Endothelial cell of hepatic sinusoid (primary cell): ENCODE results near the gene SIK2.

Source experiments
- in situ Hi-C: cut with HindIII; loops from 2 replicates; pipeline ENCODE4 v1.10.0; 2017; ENCODE audit warnings: low sequenced_read_pairs

Gene SIK2

DNA sequence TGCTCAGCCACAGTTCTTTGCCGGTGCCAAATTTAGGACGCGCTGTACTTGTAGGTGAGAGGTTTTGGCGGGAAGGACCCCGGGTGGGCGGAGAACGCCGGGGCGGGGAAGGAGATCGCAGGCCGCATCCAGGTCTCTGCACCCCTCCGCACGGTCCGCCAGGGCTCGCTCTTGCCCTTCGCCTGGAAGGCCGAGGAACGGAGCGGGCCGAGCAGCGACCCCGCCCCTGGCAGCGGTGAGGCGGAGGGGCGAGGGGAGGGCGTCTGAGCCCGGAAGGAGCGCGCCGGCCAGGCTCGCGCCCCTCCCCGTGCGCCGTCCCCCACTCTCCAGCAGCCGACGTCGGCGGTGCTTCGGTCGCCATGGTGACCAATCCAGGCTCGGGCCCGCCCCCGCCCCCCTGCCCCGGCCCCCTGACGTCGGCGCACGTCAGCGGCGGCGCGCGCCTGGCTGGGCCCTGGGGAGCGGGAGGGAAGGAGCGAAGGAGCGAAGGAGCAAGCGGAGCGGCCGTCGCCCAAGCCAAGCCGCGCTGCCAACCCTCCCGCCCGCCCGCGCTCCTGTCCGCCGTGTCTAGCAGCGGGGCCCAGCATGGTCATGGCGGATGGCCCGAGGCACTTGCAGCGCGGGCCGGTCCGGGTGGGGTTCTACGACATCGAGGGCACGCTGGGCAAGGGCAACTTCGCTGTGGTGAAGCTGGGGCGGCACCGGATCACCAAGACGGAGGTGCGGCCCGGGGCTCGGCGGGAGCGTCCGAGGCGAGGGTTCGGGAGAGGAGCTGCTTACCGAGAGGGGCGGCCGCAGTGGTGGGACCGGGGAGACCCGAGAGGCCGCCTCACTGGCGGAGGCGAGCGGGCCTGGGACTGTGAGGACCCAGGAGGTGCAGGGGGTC is at the start of gene SIK2:
SIK2 (plus strand) TSS at position 471 of the 886 bp plus-strand sequence; CDS start at position 586, 115 bp downstream.
- in situ Hi-C loops: no loop called here

DNA sequence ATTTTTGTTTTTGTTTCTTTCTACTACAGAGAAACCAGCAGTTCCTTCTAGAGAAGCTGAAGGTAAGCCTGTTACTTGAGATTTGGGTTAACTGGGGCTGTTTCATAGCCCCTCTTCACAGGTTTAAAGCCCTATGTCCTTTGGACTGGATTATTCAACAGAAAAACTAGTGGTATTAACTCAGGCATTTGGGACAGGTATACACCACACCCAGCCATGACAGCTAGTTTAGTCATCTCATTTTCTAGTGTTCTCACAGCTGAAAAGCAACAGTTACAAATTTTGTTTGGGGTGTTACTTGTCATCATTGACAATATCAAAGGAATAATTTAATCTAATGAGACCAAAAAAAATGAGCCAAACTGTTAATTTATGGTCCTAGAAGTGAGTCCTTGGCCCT is 47.7 kb upstream of the SIK2 start:
- in situ Hi-C loops: no loop called here

DNA sequence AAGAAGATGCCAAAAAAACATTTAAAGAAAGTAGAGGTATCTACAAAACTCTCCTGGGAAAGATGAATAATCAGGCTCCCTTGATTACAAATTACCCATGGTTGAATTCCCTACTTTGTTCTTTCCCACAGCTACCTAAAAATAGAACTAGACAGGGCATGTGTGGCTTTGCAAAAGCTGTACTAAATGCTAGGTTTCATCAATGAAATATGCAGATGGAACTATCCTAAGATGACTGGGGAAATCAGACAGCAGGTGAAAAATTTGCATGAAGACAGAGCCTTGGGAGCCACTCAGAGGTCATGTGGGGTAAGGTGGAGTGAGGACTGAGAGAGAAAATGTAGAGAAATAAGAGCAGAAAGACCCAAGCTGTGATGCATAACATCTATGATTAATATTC is 47.0 kb upstream of the SIK2 start:
- in situ Hi-C loops: no loop called here

DNA sequence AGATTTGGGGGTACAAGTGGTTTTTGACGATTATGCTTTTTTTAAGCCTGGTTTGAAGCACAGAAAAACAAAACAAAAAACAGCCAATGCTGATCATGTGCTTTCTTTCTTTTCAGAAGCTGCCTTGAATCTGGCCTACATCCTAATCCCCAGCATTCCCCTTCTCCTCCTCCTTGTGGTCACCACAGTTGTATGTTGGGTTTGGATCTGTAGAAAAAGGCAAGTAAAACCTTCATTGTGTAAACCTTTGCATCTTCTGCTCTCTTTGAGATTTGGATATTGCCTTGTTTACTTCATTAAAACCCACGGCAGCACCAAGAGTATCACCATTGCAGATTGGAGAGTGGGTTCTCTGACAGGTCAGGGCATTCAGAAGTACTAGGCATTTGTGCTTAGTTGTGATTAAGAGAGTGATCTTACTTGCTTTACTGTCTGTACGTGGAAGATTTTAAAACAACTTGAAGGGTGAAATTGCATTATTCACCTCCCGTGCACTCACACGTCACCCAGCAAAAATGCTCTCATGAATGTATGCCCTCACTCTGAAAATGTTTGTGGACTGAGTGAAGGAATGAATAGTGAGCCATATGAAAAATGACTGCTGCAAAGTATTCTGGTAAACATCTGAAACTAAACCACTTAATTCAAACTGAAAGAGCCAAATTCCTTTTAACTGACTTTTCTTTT is 44.7 kb upstream of the SIK2 start:
- in situ Hi-C loops: no loop called here

DNA sequence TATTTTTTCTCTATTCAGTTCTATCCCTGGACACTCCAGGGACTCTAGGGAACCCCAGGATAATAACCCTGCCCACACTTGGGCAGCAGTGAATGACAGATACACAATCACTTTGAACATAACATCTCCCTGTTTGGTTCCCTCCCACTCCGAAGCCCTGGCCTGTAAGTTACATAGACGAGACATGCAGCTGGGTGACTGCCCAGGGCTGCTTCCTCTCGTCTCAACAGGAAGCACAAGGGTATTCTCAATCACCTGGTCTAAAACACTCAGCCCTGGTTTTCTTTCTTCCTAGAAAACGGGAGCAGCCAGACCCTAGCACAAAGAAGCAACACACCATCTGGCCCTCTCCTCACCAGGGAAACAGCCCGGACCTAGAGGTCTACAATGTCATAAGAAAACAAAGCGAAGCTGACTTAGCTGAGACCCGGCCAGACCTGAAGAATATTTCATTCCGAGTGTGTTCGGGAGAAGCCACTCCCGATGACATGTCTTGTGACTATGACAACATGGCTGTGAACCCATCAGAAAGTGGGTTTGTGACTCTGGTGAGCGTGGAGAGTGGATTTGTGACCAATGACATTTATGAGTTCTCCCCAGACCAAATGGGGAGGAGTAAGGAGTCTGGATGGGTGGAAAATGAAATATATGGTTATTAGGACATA is 42.3 kb upstream of the SIK2 start:
- in situ Hi-C loops: loop anchor here (10.0 kb wide), 1 partner anchor 95 kb away; no protein-coding TSS in a partner anchor

DNA sequence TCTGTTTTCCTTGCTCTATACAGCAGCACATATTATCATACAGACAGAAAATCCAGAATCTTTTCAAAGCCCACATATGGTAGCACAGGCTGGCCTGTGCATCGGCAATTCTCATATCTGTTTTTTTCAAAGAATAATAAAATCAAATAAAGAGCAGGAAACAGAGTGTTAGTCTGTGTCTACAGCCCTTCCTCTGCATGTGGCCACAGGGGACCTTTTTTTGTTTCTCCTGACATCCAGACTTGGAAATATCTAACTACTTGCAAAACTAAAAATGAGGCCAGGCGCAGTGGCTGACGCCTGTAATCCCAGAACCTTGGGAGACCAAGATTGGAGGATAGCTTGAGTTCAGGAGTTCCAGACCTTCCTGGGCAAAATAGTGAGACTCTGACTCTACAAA is 41.4 kb upstream of the SIK2 start:
- in situ Hi-C loops: loop anchor here (10.0 kb wide), 1 partner anchor 96 kb away; no protein-coding TSS in a partner anchor

DNA sequence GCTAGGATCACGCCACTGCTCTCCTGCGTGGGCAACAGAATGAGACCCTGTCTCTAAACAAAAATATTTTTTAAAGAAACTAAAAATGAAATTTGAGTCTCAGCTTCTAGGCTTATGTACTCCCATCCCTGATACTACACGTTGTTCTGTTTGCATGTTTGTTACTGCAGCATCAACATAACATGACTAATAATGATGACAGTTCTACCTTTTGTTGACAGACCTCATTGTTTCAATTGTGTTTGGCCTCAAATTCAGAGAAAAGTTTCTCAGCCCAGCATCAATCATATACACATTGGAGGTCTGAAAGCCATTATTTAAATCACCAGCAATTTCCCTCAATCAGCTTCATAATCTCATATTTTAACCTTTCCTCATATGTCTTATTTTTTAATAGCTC is 40.9 kb upstream of the SIK2 start:
- in situ Hi-C loops: loop anchor here (10.0 kb wide), 1 partner anchor 97 kb away; no protein-coding TSS in a partner anchor

DNA sequence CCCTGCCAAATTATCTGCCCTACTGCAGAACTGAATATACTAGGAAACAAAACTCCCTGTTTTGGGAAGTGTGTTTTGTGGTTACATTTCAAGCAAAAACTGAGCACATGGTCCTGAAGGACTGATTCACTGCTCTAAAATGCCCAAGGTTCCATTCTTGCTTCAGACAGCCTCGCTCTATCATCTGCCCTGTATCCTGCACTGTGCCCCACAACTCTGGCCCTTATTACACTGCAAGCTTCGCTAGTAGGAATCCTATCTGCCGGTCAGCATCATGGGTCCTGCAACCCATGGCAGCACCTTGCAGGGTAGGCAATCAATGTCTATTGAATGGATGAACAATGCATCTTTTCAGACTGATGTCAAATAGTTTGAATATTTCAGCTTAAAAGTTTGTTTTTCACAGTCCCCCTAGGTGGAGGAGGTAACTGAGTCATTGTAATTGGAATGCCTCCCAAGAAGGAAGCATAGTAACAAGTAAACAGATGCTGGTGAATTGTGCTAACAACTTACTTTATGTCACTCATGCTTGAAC is 40.4 kb upstream of the SIK2 start:
- in situ Hi-C loops: loop anchor here (10.0 kb wide), 1 partner anchor 97 kb away; no protein-coding TSS in a partner anchor

DNA sequence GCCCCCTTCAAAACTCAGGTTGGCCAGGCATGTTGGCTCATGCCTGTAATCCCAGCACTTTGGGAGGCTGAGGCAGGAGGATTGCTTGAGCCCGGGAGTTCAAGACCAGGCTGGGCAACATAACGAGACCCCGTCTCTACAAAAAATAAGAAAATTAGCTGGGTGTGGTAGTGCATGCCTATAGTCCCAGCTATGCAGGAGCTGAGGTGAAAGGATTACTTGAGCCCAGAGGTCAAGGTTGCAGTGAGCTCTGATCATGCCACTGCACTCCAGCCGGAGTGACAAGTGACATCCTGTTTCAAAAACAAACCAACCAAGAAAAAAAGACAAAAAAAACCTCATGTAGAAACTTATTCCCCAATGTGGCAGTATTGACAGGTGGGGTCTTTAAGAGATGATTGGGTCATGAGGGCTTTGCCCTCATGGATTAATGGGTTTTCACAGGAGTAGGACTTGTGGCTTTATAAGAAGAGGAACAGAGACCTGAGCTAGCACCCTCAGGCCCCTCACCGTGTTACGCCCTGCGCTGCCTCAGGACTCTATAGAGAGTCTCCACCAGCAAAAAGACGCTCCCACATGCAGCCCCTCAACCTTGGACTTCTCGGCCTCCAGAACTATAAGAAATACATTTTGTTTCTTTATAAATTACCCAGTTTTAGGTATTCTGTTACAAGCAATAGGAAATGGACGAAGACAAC is 39.4 kb upstream of the SIK2 start:
- in situ Hi-C loops: loop anchor here (10.0 kb wide), 1 partner anchor 98 kb away; no protein-coding TSS in a partner anchor

DNA sequence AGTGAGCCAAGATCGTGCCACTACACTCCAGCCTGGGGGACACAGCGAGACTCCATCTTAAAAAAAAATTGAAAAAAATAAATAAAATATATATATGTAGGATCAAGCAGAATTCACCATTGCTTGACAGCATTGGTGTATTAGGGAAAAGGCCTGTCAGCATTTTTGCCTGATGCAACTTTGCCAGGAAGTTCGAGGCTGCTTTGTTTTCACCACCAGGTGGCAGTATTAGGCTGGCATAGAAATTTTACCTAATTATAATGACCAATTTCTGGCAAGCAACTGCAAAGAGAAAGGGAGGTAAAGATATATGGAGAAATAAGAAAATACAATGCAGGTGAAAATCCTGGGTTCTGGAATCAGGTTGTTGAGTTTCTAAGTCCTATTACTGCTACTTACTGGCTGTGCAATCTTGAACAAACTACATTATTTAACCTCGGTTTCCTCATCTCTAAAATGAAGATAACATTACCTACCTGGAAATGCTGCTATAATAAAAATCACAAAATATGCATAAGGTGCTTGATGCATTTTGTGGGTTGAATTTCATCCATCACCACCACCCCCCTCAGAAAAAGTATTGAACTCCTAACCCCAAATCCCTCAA is 37.0 kb upstream of the SIK2 start:
- in situ Hi-C loops: loop anchor here (10.0 kb wide), 1 partner anchor 100 kb away; no protein-coding TSS in a partner anchor

DNA sequence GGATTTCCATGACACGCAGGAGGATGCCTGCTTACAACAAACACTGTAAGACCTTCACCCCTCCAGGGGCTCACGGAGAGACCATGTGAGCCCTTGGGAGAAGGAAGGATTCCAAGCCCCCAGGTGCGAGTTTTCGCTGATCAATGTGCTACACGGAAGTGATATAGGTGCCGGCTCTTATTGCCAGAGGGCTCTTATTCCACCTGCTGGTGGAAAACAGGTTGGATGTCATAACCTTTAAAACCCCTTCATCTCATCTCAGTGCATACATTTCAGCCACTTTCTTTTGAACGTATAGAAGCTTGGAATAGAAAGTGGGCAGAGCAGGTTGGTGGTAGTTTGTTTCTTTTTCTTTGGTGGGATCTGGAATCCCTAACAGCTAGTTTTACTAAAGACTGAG is 35.9 kb upstream of the SIK2 start:
- in situ Hi-C loops: loop anchor here (10.0 kb wide), 1 partner anchor 102 kb away; no protein-coding TSS in a partner anchor

DNA sequence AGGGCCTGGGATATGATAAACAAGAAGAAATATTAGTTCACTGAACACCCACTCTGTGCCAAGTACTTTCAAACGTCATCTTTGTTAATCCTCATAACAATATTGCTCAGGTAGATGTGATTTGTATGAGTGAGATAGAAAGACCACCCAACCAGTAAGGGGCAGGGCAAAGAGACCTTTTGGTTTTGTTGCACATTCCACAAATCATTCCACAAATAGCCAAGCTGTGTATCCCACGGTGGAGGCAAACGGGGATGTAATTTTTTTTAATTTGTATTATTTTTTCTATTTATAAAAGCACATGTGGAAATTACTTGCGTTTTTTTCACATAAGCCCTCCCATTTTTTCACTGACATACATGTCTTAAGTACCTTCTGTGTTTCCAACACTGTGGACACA is 32.8 kb upstream of the SIK2 start:
- in situ Hi-C loops: loop anchor here (10.0 kb wide), 1 partner anchor 105 kb away; no protein-coding TSS in a partner anchor

DNA sequence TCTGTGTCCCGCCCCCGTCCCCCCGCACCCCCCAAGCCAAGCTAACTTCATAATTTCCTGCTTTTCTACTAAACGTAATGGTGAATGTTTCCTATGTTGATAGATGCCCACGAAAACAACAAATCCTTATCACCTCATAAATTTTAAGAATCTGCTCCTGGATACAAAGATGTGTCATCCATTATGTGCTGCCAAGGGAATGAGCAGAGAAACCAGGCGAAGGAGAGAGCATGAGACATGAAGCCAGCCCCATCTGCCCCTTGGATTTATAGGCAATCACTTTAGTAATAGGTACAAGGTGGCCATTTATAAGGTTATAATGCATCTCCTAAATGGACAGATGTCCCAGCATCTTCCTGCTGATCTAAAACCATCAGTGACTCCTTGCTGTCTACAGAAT is 31.5 kb upstream of the SIK2 start:
- in situ Hi-C loops: no loop called here

DNA sequence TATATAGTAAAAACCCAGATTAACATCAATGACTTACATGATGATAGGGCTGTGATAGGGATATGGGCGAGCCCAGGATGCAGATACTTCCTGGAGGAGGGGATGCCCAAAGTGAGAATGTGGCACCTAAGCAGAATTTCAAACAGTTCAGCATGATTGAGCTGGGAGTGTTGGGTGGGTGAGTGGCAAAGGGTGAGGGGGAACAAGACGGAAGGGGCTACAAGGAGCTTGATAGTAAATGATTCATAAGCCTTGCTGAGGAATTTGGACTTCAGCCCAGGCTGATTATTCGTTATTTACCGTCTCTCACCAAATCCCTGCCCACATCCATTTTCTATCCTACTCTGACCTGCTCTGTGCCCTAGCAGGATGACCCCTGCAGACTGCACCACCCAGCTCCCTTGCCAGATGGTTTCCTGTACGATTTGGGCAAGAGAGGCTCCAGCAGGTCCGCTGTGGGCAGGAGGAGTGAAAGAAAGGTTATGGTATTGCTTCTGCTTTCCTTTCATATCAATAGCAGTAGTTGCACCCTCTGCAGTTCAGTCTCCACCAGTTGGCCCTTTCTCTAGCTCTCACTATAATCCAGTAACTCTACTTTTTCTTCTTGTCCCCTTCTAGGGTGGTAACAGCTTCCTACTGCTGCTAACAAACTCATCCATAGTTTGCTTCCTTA is 30.3 kb upstream of the SIK2 start:
- in situ Hi-C loops: no loop called here

DNA sequence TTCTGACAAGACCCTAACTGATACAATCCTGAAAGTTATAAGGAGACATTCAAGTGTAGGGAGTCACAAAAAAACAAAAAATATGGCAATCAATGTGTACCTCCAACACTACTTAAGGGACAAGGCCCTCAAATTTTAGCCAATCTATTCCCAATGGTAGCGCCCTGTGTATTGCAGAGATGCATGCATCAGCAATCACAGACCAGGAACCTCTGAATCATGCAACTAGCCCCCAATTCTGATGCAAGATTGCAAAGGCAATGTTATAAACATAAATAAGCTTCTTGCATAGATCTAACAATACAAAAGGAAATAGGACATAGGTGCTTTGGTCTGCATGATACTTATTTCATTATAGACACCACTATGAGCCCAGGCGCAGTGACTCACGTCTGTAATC is 29.7 kb upstream of the SIK2 start:
- in situ Hi-C loops: no loop called here

DNA sequence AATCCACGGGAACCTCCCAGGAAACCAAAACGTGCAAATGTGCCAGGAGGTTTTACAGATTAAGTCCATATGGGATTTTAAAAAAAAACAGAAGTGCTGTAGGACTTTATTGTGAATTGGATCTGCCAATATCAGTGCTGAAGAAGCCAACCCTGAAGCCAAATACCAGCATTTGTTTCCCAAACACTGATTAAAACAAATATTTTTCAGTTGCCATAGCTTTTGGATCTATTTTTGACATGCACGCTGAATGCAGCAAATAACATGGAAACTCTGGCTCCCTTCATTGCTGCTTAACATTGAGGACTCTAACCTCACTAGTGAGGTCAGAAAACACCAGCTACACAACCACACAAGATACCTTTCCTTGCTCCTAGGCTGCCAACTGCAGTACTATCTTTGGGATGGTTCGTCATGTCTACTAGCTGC is 28.4 kb upstream of the SIK2 start:
- in situ Hi-C loops: no loop called here

DNA sequence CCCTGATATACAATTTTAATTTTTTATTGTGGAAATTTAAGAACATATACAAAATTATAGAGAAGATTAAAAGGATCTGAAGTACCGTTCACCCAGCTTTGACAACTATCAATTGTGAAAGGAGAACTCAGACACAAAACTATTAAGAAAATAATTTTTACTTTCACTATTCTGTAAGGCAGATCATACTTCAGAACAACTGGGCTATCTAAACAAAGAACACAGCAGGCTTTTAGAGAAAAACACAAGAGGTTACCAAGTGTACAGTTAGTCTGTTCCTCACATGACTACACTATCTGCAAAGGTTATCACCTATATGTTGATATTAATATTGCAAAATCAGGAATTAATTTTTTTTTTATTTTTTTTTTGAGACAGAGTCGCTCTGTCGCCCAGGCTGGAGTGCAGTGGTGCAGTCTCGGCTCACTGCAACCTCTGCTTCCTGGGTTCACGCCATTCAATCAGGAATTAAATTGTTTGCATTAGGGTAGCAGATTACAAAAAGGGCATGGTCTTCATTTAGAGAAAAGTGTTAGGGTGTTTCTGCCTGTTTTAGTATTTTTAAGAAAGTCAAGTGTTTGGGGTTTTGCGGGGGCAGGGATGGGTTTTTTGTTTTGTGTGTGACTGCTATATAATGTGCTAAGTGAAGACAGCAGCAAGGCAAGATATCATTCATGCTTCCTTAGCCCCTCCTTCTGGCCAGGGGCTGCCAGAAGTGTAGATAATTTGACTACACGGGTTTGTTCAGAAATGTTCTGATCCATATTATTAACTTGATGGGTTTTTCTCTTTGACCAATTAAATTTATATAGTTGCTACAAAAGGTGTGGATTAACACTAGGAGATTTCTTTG is 27.6 kb upstream of the SIK2 start:
- in situ Hi-C loops: no loop called here

DNA sequence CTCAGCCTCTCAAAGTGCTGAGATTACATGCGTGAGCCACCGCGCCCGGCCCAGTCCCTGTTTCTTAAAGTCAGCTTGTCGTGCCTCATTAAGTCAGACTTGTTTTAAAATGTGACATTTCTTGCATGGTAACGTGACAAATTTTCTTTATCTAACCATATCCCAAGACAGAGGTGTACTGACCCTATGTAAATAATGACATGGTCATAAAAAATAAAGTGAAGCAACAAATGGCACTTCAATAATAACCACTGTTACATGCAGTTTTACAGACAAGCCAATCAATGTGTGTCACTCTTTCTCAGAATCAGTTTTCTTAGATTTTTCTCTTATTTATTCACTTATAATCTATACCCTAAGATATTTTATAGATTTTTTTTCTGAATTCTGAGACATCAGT is 26.5 kb upstream of the SIK2 start:
- in situ Hi-C loops: no loop called here
